HG03521 (cell line): ENCODE results near the gene TNFSF10.
A peak's percentile ranks its signal among the peaks of the same experiment; 100 is the strongest.
"Not testable (repeated sequence)": the region's sequence is repeated elsewhere in the genome, so short reads cannot be mapped to it uniquely, and the experiment has no call there.

Experiments used
- ATAC-seq: cut with Tn5 transposase; IDR thresholded peaks from one replicate; pipeline ENCODE4 v1.9.1; 2021; ENCODE audit warnings: mild to moderate bottlenecking, moderate library complexity; ENCODE audit not compliant: unreplicated experiment

TNFSF10 gene

DNA sequence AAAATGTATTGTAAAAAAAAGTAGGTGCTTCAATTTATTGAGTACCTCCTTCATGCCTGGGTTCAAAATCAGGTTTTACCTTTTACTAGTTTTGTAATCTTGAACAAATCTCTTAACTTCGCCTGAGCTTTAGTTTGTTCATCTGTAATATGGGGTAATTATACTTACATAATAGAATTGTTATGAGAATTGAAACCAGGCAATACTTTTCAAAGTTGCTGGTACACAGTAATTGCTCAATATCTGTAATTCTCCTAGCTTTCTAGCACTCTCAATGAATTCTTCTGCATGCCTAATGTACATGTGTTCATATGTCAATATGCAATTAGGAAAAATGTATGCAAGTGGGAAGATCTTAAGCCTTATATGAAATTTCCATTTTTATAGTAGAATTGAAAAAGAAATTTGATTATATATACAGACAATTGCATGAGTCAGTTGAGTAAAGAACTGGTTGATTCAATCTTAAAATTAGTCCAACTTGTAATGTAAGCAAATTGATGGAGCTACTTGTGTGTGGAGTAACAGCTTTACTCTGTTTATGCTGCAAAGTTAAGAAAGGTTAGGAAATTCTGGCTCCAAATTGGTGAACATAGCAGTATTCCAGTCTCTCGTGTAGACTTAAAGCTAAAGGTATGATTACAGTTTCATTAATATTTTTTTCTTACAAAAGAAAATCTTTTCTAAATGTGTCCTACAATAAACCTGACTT lies 4.1 kb downstream of the TNFSF10 start:
- no peak for ATAC-seq

GRCh38 chr3:172517859-172518466 lies 5.3 kb downstream of the TNFSF10 start:
- ATAC-seq: no peak

DNA sequence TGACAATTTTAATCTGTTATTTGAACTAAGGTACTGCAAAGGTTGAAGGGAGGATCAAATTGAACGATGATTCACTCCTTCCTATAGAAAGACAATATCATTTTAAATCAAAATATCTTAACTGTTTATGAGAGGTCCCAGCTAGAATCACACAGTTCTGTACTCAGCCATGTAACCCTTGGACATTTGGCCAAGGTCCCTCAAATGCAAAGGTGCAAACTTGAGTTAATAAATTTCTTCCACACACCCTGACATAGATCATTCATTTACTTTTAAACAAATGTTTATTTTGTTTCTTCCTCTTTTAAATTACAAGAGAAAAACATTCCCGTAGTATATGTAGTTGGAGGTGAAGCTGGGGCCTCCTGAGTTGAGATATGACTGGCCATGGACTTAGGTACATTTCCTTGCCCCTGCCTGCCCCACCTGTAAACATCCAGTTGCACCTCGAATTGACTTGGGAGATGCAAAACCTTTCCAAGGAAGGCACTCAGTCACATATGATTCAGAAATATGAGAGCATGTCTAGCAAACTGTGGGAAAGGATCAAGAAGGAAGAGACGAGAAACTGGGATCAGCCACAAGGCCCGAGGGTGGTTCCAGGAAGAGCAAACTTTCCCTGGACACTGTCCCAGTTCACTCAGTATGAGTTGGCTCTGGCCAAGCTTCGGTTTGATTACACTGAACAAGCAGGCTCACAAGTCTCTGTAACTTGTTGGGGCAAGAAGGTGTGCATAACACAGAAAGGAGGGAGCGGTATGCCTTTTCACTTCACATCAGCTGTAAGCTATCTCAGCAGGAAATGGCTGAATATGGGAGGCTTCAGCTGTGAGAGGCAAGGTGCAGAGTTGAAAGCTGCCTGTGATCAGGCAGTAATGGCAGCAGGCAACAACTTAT lies 6.7 kb downstream of the TNFSF10 start:
- no peak for ATAC-seq

- ATAC-seq: no peak
Measured at GRCh38 chr3:172515130-172515918, 7.9 kb downstream of the TNFSF10 start.

GRCh38 chr3:172514678-172515077 lies 8.6 kb downstream of the TNFSF10 start:
- ATAC-seq: no peak

DNA sequence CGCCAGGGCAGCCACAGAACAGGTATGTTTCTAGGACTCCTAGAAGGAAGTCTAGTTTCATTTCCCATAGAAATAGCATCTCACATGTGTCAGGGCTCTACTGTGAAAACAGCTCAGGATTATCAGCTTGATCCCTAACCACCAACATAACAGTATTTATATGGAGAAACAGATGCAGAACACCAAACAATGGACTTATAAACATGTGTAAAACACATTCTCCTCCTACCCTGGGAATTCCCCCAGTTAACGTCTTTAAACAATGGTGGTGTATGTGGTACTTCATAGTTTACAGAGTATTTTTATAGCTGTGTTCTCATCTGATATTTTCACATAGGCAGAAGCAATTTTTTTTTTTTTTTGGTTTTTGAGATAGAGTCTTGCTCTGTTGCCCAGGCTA lies 9.7 kb downstream of the TNFSF10 start:
- no peak for ATAC-seq

DNA sequence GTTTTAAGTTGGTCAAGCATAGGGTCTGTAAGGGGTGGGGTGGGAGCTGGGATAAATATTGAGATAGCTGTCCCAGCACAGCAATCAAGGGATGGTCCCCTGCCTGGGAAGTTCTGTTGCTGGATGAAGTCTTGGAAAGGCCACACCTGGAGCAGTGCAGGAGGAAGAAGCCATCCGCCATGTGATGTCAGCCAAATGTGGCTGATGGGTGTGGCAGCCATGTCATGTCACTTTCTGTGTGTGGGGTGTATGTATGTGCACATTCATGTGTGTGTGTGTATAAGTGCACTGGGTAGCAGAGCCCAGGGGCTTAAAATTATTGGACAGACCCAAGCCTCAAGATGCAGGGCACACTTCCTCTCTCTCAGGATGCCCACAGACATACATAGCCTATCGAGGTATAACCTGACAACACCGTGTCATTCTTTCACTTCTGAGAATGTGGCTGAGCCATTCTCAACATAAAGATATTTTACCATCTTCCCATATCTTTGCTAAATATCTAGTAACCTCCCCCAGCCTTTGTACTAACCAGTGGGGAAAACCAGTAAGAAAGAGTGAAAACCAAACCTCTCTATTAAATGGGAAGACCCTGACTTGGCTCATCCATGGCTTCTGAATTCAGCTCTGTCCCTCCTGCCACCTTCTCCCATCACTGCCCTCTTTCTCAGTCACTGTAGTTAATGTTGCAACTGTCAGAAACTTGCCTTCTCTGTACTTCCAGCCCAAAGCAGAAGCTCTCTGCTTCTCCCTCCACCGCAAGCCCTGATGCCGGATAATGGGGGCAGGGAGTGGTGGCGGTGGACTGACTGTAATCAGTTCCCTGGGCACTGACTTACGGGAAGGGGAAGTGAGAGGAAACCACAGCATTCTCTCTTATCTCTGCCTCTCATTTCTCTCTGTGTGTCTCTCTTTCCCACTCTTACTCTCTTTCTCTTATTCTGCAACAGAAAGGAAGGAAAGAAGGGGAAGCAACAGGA lies 11.2 kb downstream of the TNFSF10 start:
- ATAC-seq: peak; percentile 36

- no peak for ATAC-seq
Measured at GRCh38 chr3:172506094-172506493, 17.1 kb downstream of the TNFSF10 start.

DNA sequence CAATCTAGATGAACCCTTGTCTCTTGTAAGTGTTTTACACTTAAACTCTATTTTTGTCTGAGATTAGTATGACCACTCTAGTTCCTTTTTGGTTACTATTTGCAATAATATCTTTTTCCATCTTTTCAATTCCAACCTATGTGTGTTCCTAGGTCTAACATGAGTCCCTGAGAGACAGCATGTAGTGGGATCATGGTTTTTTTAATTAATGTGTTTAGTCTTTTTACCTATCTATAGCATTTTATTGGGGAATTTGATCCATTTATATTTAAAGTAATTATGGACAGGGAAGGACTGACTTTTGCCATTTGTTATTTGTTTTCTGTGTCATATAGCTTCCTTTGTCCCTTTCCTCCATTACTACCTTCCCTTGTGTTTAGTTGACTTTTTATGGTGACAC lies 21.7 kb downstream of the TNFSF10 start:
- ATAC-seq: no peak

- ATAC-seq: not testable (repeated sequence)
Measured at GRCh38 chr3:172490198-172490669, 33.0 kb downstream of the TNFSF10 start.

DNA sequence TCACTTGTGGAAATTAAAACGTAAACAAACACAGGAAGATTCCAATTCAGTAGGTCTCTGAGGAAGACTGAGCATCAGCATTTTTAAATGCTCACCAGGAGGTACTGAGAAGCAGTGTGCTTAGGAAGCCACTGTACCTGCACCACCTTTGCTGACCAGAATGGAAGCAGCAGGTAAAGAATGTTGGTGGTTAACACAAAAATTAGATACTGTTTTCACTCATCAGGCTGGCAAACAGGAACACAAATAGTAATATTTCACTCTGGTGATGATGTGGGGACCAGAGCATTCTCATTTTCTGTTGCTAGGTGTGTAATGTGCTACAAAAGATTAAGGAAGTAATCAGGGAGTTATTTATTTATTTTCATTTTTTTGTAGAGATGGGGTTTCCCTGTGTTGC lies 45.1 kb downstream of the TNFSF10 start:
- ATAC-seq: no peak

- no peak for ATAC-seq
Measured at GRCh38 chr3:172476347-172476746, 46.9 kb downstream of the TNFSF10 start.

GRCh38 chr3:172475703-172476102 lies 47.5 kb downstream of the TNFSF10 start:
- no peak for ATAC-seq

GRCh38 chr3:172471903-172472302 lies 51.3 kb downstream of the TNFSF10 start:
- ATAC-seq: no peak

DNA sequence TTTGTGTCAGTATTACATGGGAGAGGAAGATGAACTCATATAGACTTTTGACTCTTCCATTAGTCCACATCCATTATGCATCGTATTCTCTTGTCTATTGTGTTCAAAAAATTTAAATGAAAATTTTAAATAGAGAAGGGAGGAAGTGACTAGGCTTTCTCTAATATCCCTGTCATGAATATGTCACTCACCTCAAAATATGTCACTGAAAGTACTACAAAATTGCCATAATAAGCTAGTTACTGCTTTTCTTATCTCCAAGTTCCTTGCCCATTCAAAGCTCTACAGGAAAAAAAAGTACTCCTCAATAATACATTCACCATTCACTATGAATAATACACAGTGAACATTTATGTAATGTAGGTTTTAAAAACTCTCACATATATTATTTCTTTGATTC lies 52.6 kb downstream of the TNFSF10 start:
- ATAC-seq: no peak

- no peak for ATAC-seq
Measured at GRCh38 chr3:172467170-172467824, 55.9 kb downstream of the TNFSF10 start.

DNA sequence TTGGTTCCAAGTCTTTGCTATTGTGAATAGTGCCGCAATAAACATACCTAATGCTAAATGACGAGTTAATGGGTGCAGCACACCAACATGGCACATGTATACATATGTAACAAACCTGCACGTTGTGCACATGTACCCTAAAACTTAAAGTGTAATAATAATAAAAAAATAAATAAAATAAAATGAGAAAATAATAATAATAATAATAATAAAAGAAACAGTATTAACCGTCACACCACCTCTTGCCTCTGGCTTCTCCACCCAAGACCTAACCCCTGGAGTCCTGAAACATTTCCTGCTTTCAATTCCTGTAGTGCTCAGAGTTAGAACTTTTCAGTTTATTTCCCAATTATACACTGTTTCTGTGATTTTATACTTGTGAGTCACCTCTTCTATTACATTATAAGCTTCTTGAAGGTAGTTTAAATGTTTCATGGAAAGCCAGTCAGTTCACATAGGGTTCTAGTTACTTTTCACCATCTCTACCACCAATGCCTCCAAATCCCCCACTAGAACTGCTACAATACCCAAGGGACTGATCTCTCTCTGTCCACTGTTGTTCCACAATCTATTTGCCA lies 56.6 kb downstream of the TNFSF10 start:
- no peak for ATAC-seq

GRCh38 chr3:172465281-172465680 lies 57.9 kb downstream of the TNFSF10 start:
- ATAC-seq: no peak

- no peak for ATAC-seq
Measured at GRCh38 chr3:172464306-172464705, 58.9 kb downstream of the TNFSF10 start.
